ENCODE data around the gene TNKS1BP1. TPM values are rescaled to one million over a fixed set of nuclear protein-coding genes. Genes with fewer than 3 reads are reported as not detected.
A peak's percentile ranks its signal among the peaks of the same experiment; 100 is the strongest.

TNKS1BP1 gene
- total and polyA plus RNA-seq, 2 experiments from 2014 or later = 64.2 to 72.2 TPM

- Mint-ChIP-seq H3K27me3 (ENCODE audit: insufficient read depth, low read depth, poor library complexity) (no peaks in the 10 kb centered on the region), H3K4me3 (no peak overlapping the region), H3K4me1 (peaks cover 22% of the 10 kb centered on the region), H3K27ac (no peak overlapping the region), H3K36me3 (ENCODE audit: low read depth) (peaks cover 26% of the 10 kb centered on the region; the same call in 2 of the 3 replicates), H3K9me3 (peaks cover 26% of the 10 kb centered on the region)
- no peak for DNase-seq (ENCODE audit: low spot score)
- Histone ChIP-seq H3K4me3 (no peak overlapping the region), H3K27me3 (ENCODE audit: insufficient read depth) (no peaks in the 10 kb centered on the region), H2AFZ (no peak overlapping the region), H3F3A (replicated peaks; ENCODE audit: low read depth) (0 out of 2 replicates have a peak, but pooled peaks cover 2% of the 10 kb centered on the region), H3K36me3 (ENCODE audit: insufficient read depth) (peaks cover 8% of the 10 kb centered on the region; the same call in 1 of the 2 replicates), H3K4me2 (peak overlapping the region; percentile 45; the same call in 1 of the 2 replicates), H3K79me2 (replicated peaks; ENCODE audit: insufficient read depth) (no peaks in the 10 kb centered on the region), H3K4me1 (ENCODE audit: insufficient read depth) (peaks cover 27% of the 10 kb centered on the region), H3K9me2 (ENCODE audit: insufficient read depth) (peaks cover 15% of the 10 kb centered on the region; the same call in 1 of the 2 replicates), H4K20me1 (replicated peaks; ENCODE audit: insufficient read depth) (no peaks in the 10 kb centered on the region), H3K27ac (ENCODE audit: low read depth) (no peak overlapping the region)
- no peak for TF ChIP-seq POLR2AphosphoS5 (IDR thresholded peaks at IDR 0.05; ENCODE audit: low read depth)
- TF ChIP-seq EZH2 (IDR thresholded peaks at IDR 0.05; ENCODE audit: low read depth, unreplicated experiment) = no peak
- no peak for TF ChIP-seq REST (IDR thresholded peaks at IDR 0.05; ENCODE audit: unreplicated experiment)
- TF ChIP-seq NANOG (IDR thresholded peaks at IDR 0.05; ENCODE audit: borderline replicate concordance) = no peak
- TF ChIP-seq, protein P1, sequence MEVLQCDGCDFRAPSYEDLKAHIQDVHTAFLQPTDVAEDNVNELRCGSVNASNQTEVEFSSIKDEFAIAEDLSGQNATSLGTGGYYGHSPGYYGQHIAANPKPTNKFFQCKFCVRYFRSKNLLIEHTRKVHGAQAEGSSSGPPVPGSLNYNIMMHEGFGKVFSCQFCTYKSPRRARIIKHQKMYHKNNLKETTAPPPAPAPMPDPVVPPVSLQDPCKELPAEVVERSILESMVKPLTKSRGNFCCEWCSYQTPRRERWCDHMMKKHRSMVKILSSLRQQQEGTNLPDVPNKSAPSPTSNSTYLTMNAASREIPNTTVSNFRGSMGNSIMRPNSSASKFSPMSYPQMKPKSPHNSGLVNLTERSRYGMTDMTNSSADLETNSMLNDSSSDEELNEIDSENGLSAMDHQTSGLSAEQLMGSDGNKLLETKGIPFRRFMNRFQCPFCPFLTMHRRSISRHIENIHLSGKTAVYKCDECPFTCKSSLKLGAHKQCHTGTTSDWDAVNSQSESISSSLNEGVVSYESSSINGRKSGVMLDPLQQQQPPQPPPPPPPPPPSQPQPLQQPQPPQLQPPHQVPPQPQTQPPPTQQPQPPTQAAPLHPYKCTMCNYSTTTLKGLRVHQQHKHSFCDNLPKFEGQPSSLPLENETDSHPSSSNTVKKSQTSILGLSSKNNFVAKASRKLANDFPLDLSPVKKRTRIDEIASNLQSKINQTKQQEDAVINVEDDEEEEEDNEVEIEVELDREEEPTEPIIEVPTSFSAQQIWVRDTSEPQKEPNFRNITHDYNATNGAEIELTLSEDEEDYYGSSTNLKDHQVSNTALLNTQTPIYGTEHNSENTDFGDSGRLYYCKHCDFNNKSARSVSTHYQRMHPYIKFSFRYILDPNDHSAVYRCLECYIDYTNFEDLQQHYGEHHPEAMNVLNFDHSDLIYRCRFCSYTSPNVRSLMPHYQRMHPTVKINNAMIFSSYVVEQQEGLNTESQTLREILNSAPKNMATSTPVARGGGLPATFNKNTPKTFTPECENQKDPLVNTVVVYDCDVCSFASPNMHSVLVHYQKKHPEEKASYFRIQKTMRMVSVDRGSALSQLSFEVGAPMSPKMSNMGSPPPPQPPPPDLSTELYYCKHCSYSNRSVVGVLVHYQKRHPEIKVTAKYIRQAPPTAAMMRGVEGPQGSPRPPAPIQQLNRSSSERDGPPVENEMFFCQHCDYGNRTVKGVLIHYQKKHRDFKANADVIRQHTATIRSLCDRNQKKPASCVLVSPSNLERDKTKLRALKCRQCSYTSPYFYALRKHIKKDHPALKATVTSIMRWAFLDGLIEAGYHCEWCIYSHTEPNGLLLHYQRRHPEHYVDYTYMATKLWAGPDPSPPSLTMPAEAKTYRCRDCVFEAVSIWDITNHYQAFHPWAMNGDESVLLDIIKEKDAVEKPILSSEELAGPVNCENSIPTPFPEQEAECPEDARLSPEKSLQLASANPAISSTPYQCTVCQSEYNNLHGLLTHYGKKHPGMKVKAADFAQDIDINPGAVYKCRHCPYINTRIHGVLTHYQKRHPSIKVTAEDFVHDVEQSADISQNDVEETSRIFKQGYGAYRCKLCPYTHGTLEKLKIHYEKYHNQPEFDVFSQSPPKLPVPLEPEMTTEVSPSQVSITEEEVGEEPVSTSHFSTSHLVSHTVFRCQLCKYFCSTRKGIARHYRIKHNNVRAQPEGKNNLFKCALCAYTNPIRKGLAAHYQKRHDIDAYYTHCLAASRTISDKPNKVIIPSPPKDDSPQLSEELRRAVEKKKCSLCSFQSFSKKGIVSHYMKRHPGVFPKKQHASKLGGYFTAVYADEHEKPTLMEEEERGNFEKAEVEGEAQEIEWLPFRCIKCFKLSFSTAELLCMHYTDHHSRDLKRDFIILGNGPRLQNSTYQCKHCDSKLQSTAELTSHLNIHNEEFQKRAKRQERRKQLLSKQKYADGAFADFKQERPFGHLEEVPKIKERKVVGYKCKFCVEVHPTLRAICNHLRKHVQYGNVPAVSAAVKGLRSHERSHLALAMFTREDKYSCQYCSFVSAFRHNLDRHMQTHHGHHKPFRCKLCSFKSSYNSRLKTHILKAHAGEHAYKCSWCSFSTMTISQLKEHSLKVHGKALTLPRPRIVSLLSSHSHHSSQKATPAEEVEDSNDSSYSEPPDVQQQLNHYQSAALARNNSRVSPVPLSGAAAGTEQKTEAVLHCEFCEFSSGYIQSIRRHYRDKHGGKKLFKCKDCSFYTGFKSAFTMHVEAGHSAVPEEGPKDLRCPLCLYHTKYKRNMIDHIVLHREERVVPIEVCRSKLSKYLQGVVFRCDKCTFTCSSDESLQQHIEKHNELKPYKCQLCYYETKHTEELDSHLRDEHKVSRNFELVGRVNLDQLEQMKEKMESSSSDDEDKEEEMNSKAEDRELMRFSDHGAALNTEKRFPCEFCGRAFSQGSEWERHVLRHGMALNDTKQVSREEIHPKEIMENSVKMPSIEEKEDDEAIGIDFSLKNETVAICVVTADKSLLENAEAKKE (CRISPR knock-in tag; IDR thresholded peaks at IDR 0.05) = no peak
- no peak for TF ChIP-seq ETS1 (IDR thresholded peaks at IDR 0.05)
- no peak for TF ChIP-seq ZNF331 (CRISPR knock-in tag; IDR thresholded peaks at IDR 0.05; ENCODE audit: low read depth)
- TF ChIP-seq EZH2phosphoT487 (IDR thresholded peaks at IDR 0.05; ENCODE audit: unreplicated experiment) = no peak
- no peak for TF ChIP-seq ZNF114 (CRISPR knock-in tag; IDR thresholded peaks at IDR 0.05)
- TF ChIP-seq, protein P2, sequence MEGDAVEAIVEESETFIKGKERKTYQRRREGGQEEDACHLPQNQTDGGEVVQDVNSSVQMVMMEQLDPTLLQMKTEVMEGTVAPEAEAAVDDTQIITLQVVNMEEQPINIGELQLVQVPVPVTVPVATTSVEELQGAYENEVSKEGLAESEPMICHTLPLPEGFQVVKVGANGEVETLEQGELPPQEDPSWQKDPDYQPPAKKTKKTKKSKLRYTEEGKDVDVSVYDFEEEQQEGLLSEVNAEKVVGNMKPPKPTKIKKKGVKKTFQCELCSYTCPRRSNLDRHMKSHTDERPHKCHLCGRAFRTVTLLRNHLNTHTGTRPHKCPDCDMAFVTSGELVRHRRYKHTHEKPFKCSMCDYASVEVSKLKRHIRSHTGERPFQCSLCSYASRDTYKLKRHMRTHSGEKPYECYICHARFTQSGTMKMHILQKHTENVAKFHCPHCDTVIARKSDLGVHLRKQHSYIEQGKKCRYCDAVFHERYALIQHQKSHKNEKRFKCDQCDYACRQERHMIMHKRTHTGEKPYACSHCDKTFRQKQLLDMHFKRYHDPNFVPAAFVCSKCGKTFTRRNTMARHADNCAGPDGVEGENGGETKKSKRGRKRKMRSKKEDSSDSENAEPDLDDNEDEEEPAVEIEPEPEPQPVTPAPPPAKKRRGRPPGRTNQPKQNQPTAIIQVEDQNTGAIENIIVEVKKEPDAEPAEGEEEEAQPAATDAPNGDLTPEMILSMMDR (conservative IDR thresholded peaks at IDR 0.05; ENCODE audit: low read depth in 2 of 2) = no peak
- TF ChIP-seq STAT1 (IDR thresholded peaks at IDR 0.05; ENCODE audit: unreplicated experiment) = no peak
- no peak for ATAC-seq
Measured at GRCh38 chr11:57262157-57262556, 62.6 kb downstream of the TNKS1BP1 start.

Measured in GM23338 (cell line).